Measurements from ENCODE around the gene TSSK3. TPM values are rescaled to one million over a fixed set of nuclear protein-coding genes. Genes with fewer than 3 reads are reported as not detected.

TSSK3 gene
- total RNA-seq, 1 experiment from 2014 or later: 4.3 TPM

- Histone ChIP-seq H3K4me1 (ENCODE audit: insufficient read depth, low read length, poor library complexity, severe bottlenecking) (no peaks in the 10 kb centered on the region), H3K4me3 (ENCODE audit: low read depth, low read length, poor library complexity, severe bottlenecking) (no peak overlapping the region), H3K9me3 (ENCODE audit: low read depth, low read length, poor library complexity, severe bottlenecking) (peaks cover 6% of the 10 kb centered on the region), H3K27me3 (replicated peaks; ENCODE audit: insufficient read depth, low read depth, low read length, poor library complexity) (no peaks in the 10 kb centered on the region), H3K27ac (ENCODE audit: low read depth, low read length, poor library complexity, severe bottlenecking) (no peak overlapping the region), H3K36me3 (ENCODE audit: insufficient read depth, low read length, poor library complexity, severe bottlenecking) (no peaks in the 10 kb centered on the region)
- CTCF ChIA-PET: no interaction called here
- no peak for DNase-seq (ENCODE audit: low spot score)
- intact Hi-C loops (cut with micrococcal nuclease; ENCODE audit: unreplicated experiment): loop anchor here (5.0 kb wide), 1 partner anchor 194 kb away; no protein-coding TSS in a partner anchor
- TF ChIP-seq CTCF (conservative IDR thresholded peaks at IDR 0.05; ENCODE audit: low read depth, low read length) (no peak), EZH2 (IDR thresholded peaks at IDR 0.05; ENCODE audit: borderline replicate concordance, low read depth, low read length, poor library complexity, severe bottlenecking) (no peak)
- BruUV-seq (replicated peaks): no TSS peak
- POLR2A ChIA-PET (ENCODE audit: low non-redundant PET): no interaction called here
These were observed 48.9 kb downstream of the TSSK3 start for GRCh38 chr1:32411261-32411660.

- intact Hi-C loops (cut with micrococcal nuclease; ENCODE audit: unreplicated experiment): loop anchor here (5.0 kb wide), 1 partner anchor 196 kb away; no protein-coding TSS in a partner anchor
- Histone ChIP-seq H3K9me3 (ENCODE audit: low read depth, low read length, poor library complexity, severe bottlenecking) (peaks cover 11% of the 10 kb centered on the region), H3K27ac (ENCODE audit: low read depth, low read length, poor library complexity, severe bottlenecking) (no peak overlapping the region), H3K36me3 (ENCODE audit: insufficient read depth, low read length, poor library complexity, severe bottlenecking) (no peaks in the 10 kb centered on the region), H3K27me3 (replicated peaks; ENCODE audit: insufficient read depth, low read depth, low read length, poor library complexity) (no peaks in the 10 kb centered on the region), H3K4me3 (ENCODE audit: low read depth, low read length, poor library complexity, severe bottlenecking) (no peak overlapping the region), H3K4me1 (ENCODE audit: insufficient read depth, low read length, poor library complexity, severe bottlenecking) (no peaks in the 10 kb centered on the region)
- DNase-seq (ENCODE audit: low spot score): peak; percentile 85
- POLR2A ChIA-PET (ENCODE audit: low non-redundant PET): no interaction called here
- CTCF ChIA-PET: interaction anchor here (0.6 kb wide), 1 partner anchor 171 kb away, joined by 13 read pairs; no protein-coding TSS in a partner anchor
- TF ChIP-seq EZH2 (IDR thresholded peaks at IDR 0.05; ENCODE audit: borderline replicate concordance, low read depth, low read length, poor library complexity, severe bottlenecking) (no peak), CTCF (conservative IDR thresholded peaks at IDR 0.05; ENCODE audit: low read depth, low read length) (peak; percentile 81)
- no TSS peak for BruUV-seq (replicated peaks)
These were observed 51.3 kb downstream of the TSSK3 start for GRCh38 chr1:32413507-32414185.

Other genes starting within 250 kb of the TSSK3 start
- 62.3 and 62.7 TPM in 2 replicates for gene TXLNA, start 182.9 kb upstream of the TSSK3 start, total RNA-seq (2021)
- 15.6 and 22.4 TPM in 2 replicates for gene CCDC28B, start 161.9 kb upstream of the TSSK3 start, total RNA-seq (2021)
- gene IQCC, start 156.9 kb upstream of the TSSK3 start, total RNA-seq (2021): 7.2 and 7.9 TPM in 2 replicates
- gene DCDC2B, start 153.4 kb upstream of the TSSK3 start, total RNA-seq (2021): not detected in 2 replicates
- 15.4 TPM in 2 replicates for gene TMEM234, start 140.2 kb upstream of the TSSK3 start, total RNA-seq (2021)
- gene EIF3I, start 140.1 kb upstream of the TSSK3 start, total RNA-seq (2021): 298 and 303 TPM in 2 replicates
- gene FAM167B, start 115.3 kb upstream of the TSSK3 start, total RNA-seq (2021): 0.35 TPM in 1 of 2 replicates, not detected in the other
- gene LCK, start 111.3 kb upstream of the TSSK3 start, total RNA-seq (2021): not detected in 2 replicates
- gene HDAC1, start 70.5 kb upstream of the TSSK3 start, total RNA-seq (2021): 192 and 195 TPM in 2 replicates
- 425 and 445 TPM in 2 replicates for gene MARCKSL1, start 26.3 kb upstream of the TSSK3 start, total RNA-seq (2021)
- gene FAM229A, start 54 bp upstream of the TSSK3 start, total RNA-seq (2021): 4.7 and 5.2 TPM in 2 replicates
- gene BSDC1, start 31.9 kb downstream of the TSSK3 start, total RNA-seq (2021): 47.4 and 48.0 TPM in 2 replicates
- 0.06 and 0.17 TPM in 2 replicates for gene ZBTB8B, start 102.5 kb downstream of the TSSK3 start, total RNA-seq (2021)
- gene ZBTB8A, start 176.9 kb downstream of the TSSK3 start, total RNA-seq (2021): 6.4 and 7.9 TPM in 2 replicates